Esophagus mucosa (tissue), 1 donor: ENCODE measurements around the gene XPO6. TPM values are rescaled to one million over a fixed set of nuclear protein-coding genes. Genes with fewer than 3 reads are reported as not detected.
A peak's percentile ranks its signal among the peaks of the same experiment; 100 is the strongest.

Source experiments
- ATAC-seq: fragments of 200-7000 bp; cut with Tn5 transposase; one replicate; pipeline ENCODE4 v1.9.1; 2020
- total RNA-seq: library from RNA; stranded (reverse); gene quantifications from one replicate; pipeline ENCODE4 v1.2.4, GENCODE V29; 2023
- donor health status: DM: yes; HTN: yes; CAD: no.

Gene XPO6
- total RNA-seq, 1 donor from 2014 or later, result 82.7 TPM

- no peak for ATAC-seq
Observed at GRCh38 chr16:28183930-28184329, 27.8 kb downstream of the XPO6 start.

- ATAC-seq, result no peak
Observed at GRCh38 chr16:28183484-28183883, 28.3 kb downstream of the XPO6 start.

GRCh38 chr16:28182801-28183200 is 29.0 kb downstream of the XPO6 start:
- ATAC-seq, result no peak

GRCh38 chr16:28182183-28182582 is 29.6 kb downstream of the XPO6 start:
- no peak for ATAC-seq

- ATAC-seq, result peak; percentile 53
Observed at GRCh38 chr16:28181515-28181914, 30.2 kb downstream of the XPO6 start.

- ATAC-seq, result no peak
Observed at GRCh38 chr16:28180655-28181460, 30.9 kb downstream of the XPO6 start.

GRCh38 chr16:28179354-28179753 is 32.4 kb downstream of the XPO6 start:
- no peak for ATAC-seq

- no peak for ATAC-seq
Observed at GRCh38 chr16:28175715-28176114, 36.0 kb downstream of the XPO6 start.

GRCh38 chr16:28172336-28172735 is 39.4 kb downstream of the XPO6 start:
- no peak for ATAC-seq

GRCh38 chr16:28171816-28172215 is 39.9 kb downstream of the XPO6 start:
- no peak for ATAC-seq

- ATAC-seq, result no peak
Observed at GRCh38 chr16:28168991-28169554, 42.7 kb downstream of the XPO6 start.

- no peak for ATAC-seq
Observed at GRCh38 chr16:28167730-28168129, 44.0 kb downstream of the XPO6 start.

GRCh38 chr16:28167221-28167620 is 44.5 kb downstream of the XPO6 start:
- no peak for ATAC-seq

GRCh38 chr16:28166394-28167208 is 45.2 kb downstream of the XPO6 start:
- peak; percentile 93 for ATAC-seq

- no peak for ATAC-seq
Observed at GRCh38 chr16:28165598-28165997, 46.2 kb downstream of the XPO6 start.

- ATAC-seq, result no peak
Observed at GRCh38 chr16:28164140-28164539, 47.6 kb downstream of the XPO6 start.

- no peak for ATAC-seq
Observed at GRCh38 chr16:28163699-28164098, 48.1 kb downstream of the XPO6 start.

- no peak for ATAC-seq
Observed at GRCh38 chr16:28162326-28162877, 49.4 kb downstream of the XPO6 start.

- no peak for ATAC-seq
Observed at GRCh38 chr16:28161626-28162025, 50.1 kb downstream of the XPO6 start.

- no peak for ATAC-seq
Observed at GRCh38 chr16:28158136-28158535, 53.6 kb downstream of the XPO6 start.

GRCh38 chr16:28156056-28156680 is 55.6 kb downstream of the XPO6 start:
- no peak for ATAC-seq

GRCh38 chr16:28155293-28155692 is 56.5 kb downstream of the XPO6 start:
- no peak for ATAC-seq

- ATAC-seq, result no peak
Observed at GRCh38 chr16:28151180-28151579, 60.6 kb downstream of the XPO6 start.
